Endothelial cell of umbilical vein (primary cell): ENCODE measurements around the gene PI4KB. TPM values are rescaled to one million over a fixed set of nuclear protein-coding genes. Genes with fewer than 3 reads are reported as not detected.

ENCODE experiments used
- BruUV-seq: library from RNA; stranded (reverse); fragments of 400-500 nt; replicated peaks from 2 replicates; lab custom pipeline; 2021; lab: Mats Ljungman, UMichigan
- CTCF ChIA-PET: fragments of 300-600, 350-600 bp; sonication (Branson Sonifier 250); formaldehyde crosslinking; loops from one replicate; lab custom pipeline; 2021; ENCODE audit warnings: antibody characterized with exemption, inconsistent platforms; lab: Charles Lee
- POLR2A ChIA-PET: fragments of 300-600, 350-600 bp; sonication (Branson Sonifier 250); formaldehyde crosslinking; loops from one replicate; lab custom pipeline; 2021; ENCODE audit warnings: antibody characterized with exemption, inconsistent platforms; lab: Charles Lee
- DNase-seq: peaks from one replicate; pipeline ENCODE4 v3.0.0-alpha.2; 2011; ENCODE audit warnings: low read depth, low spot score
- FAIRE-seq: peaks from 2 replicates; lab custom pipeline; 2011; peaks lifted over from hg19 to GRCh38; lab: Jason Lieb, UNC
- H2AFZ ChIP-seq: 2 replicates; pipeline ENCODE4 v1.6.0; 2012; ENCODE audit warnings: low read depth, low read length, control low read depth, inconsistent platforms
- H3K27ac ChIP-seq: 2 replicates; pipeline ENCODE4 v1.5.1; 2011; ENCODE audit warnings: low read depth, mild to moderate bottlenecking, control low read depth, low read length, moderate library complexity; ENCODE audit not compliant: insufficient read depth
- H3K27me3 ChIP-seq, 2 experiments: 2 replicates each; pipeline versions ENCODE4 v1.6.0 to v1.6.1; 2011; ENCODE audit warnings: low read length in 2 of 2, mixed read lengths in 1 of 2; ENCODE audit not compliant: control insufficient read depth in 2 of 2, insufficient read depth in 2 of 2
- H3K36me3 ChIP-seq, 2 experiments: 2 replicates in 1 of 2; 3 replicates in 1 of 2; pipeline ENCODE4 v1.5.1; 2011; ENCODE audit warnings: low read length in 2 of 2, mild to moderate bottlenecking in 1 of 2, moderate library complexity in 1 of 2; ENCODE audit not compliant: control insufficient read depth in 2 of 2, insufficient read depth in 2 of 2; ENCODE audit errors: extremely low read depth in 1 of 2
- H3K4me1 ChIP-seq: 3 replicates; pipeline ENCODE4 v1.5.1; 2011; ENCODE audit warnings: mild to moderate bottlenecking, low read length; ENCODE audit not compliant: control insufficient read depth, insufficient read depth; ENCODE audit errors: extremely low read depth
- H3K4me2 ChIP-seq: 2 replicates; pipeline ENCODE4 v1.6.1; 2011; ENCODE audit warnings: low read length, control low read depth, mixed read lengths; ENCODE audit not compliant: insufficient read depth
- H3K4me3 ChIP-seq, 3 experiments: fragments of 200-600 bp in 1 of 3; sonication (generic), shearing (Covaris generic) in 1 of 3; replicated peaks in 1 of 3; 2 replicates each; pipeline ENCODE4 v1.5.1; 2011 to 2016; ENCODE audit warnings: control low read depth in 3 of 3, low read length in 3 of 3, mild to moderate bottlenecking in 2 of 3, inconsistent platforms in 1 of 3, low read depth in 1 of 3, moderate library complexity in 1 of 3; ENCODE audit not compliant: insufficient read depth in 1 of 3
- H3K79me2 ChIP-seq: 2 replicates; pipeline ENCODE4 v1.6.0; 2012; ENCODE audit warnings: low read length, inconsistent platforms; ENCODE audit not compliant: control insufficient read depth, insufficient read depth
- H3K9ac ChIP-seq: replicated peaks from 2 replicates; pipeline ENCODE3; 2011; ENCODE audit warnings: low read length, control low read depth; ENCODE audit not compliant: insufficient read depth; ENCODE audit errors: extremely low read depth
- H3K9me1 ChIP-seq: replicated peaks from 3 replicates; pipeline ENCODE4 v1.6.0; 2011; ENCODE audit warnings: mild to moderate bottlenecking, low read length; ENCODE audit not compliant: control insufficient read depth, insufficient read depth; ENCODE audit errors: extremely low read depth
- H3K9me3 ChIP-seq: replicated peaks from 2 replicates; pipeline ENCODE4 v1.5.1; 2012; ENCODE audit warnings: low read length, inconsistent platforms; ENCODE audit not compliant: control insufficient read depth, insufficient read depth
- H4K20me1 ChIP-seq: replicated peaks from 2 replicates; pipeline ENCODE3; 2011; ENCODE audit warnings: mild to moderate bottlenecking, low read length; ENCODE audit not compliant: control insufficient read depth, insufficient read depth; ENCODE audit errors: extremely low read depth
- EZH2 ChIP-seq: IDR thresholded peaks from 2 replicates; pipeline ENCODE4 v1.6.1; 2012; ENCODE audit warnings: borderline replicate concordance, low read depth, mild to moderate bottlenecking, moderate library complexity, low read length, inconsistent platforms; ENCODE audit not compliant: severe bottlenecking
- FOS ChIP-seq: IDR thresholded peaks from 2 replicates; pipeline ENCODE4 v1.6.1; 2011; ENCODE audit warnings: mild to moderate bottlenecking, low read length, moderate library complexity, borderline replicate concordance; ENCODE audit not compliant: insufficient read depth
- GATA2 ChIP-seq: IDR thresholded peaks from 2 replicates; pipeline ENCODE4 v1.7.0; 2011; ENCODE audit warnings: low read depth, mild to moderate bottlenecking, moderate library complexity, mixed read lengths, low read length; ENCODE audit not compliant: insufficient read length, insufficient read depth
- JUN ChIP-seq: IDR thresholded peaks from 2 replicates; pipeline ENCODE4 v1.6.1; 2011; ENCODE audit warnings: borderline replicate concordance, low read depth; ENCODE audit not compliant: insufficient read length, insufficient read depth
- MYC ChIP-seq: IDR thresholded peaks from one replicate; pipeline ENCODE4 v1.6.1; 2011; ENCODE audit warnings: mild to moderate bottlenecking, low read depth, low read length
- POLR2A ChIP-seq: IDR thresholded peaks from 2 replicates; pipeline ENCODE4 v1.6.1; 2012; ENCODE audit warnings: low read depth, mild to moderate bottlenecking, control low read depth, low read length
- POLR2AphosphoS5 ChIP-seq: IDR thresholded peaks from 2 replicates; pipeline ENCODE4 v1.6.1; 2012; ENCODE audit warnings: low read depth, mild to moderate bottlenecking, control low read depth, low read length, moderate library complexity; ENCODE audit not compliant: insufficient read depth
- dilution Hi-C: fragments of 300-500 bp; cut with MboI; formaldehyde crosslinking; loops from one replicate; pipeline ENCODE4 v1.15.0; 2019; ENCODE audit warnings: low sequenced_read_pairs; ENCODE audit not compliant: extremely low pct_ligation_motif_present
- intact Hi-C: fragments of 100-400 bp; cut with micrococcal nuclease; formaldehyde crosslinking; loops from one replicate; pipeline ENCODE4 v1.10.0; 2022
- polyA plus RNA-seq, 4 experiments: library from polyadenylated mRNA; depleted of rRNA in 3 of 4; stranded (reverse) in 3 of 4; unstranded in 1 of 4; fragments of >200 nt; gene quantifications; 2 replicates each; pipeline versions ENCODE4 v1.2.1 to v1.2.3, GENCODE V29; 2011 to 2012; ENCODE audit warnings: missing spikeins in 1 of 4
- total RNA-seq: library from RNA; stranded (reverse); gene quantifications from 2 replicates; pipeline ENCODE4 v1.2.3, GENCODE V29; 2021
- TF ChIP-seq, protein P1 (sequence below): IDR thresholded peaks from 2 replicates; pipeline ENCODE4 v1.6.1; 2011; ENCODE audit not compliant: insufficient read depth, insufficient read length
- TF ChIP-seq, protein P2 (sequence below), 2 donors: IDR thresholded peaks; 1 replicate in 1 of 2; 2 replicates in 1 of 2; pipeline ENCODE4 v1.5.1; 2011; ENCODE audit warnings: low read length in 2 of 2, mild to moderate bottlenecking in 2 of 2, moderate library complexity in 2 of 2, control low read depth in 1 of 2, inconsistent platforms in 1 of 2, low read depth in 1 of 2; ENCODE audit not compliant: insufficient read depth in 1 of 2; ENCODE audit errors: extremely low read depth in 1 of 2

PI4KB gene
- total and polyA plus RNA-seq, 2 donors (not counting 3 experiments of a cell fraction or from before 2014, with no cell fraction given), result 60.9 to 67.8 TPM

DNA sequence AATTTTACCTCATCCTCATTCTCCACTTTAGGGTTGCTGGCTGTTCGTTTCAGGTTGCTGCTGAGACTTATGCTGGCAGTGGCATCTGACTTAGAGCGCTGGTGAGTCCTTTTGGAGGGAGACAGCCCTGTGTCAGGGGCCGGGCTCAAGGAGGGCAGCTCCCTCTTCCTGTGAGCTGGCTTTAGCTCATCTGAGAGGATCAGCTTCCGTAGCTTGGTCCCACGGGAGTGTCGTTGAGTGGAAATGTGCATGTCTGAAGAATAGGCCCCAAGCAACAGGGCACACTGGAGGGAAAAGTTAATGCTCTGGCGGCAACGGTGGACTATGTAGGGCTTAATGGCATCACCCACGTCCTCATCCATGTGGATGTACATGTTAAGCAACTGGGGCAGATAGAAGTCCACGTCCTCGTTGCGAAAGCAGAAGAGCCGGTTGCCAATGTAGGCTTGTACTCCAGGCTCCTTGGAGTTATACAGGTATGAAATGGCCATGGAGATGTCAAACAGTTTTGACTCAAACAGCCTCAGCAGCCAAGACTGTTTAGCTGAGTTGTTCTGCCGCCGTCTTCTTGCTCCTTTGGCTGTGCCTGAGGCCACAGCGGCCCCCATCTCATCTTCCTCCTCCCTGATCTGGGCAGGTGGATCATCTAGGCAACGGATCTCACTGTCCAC, 11.5 kb downstream of the PI4KB start:
- peaks cover 17% of the 10 kb centered on the region for H3K79me2 ChIP-seq
- no peak for DNase-seq
- peaks cover 37% of the 10 kb centered on the region for H3K4me1 ChIP-seq
- TSS peak; percentile 11 for BruUV-seq
- peaks cover 11 to 19% of the 10 kb centered on the region in 2 experiments for H3K36me3 ChIP-seq
- ChIA-PET CTCF (interaction anchor here (1.2 to 3.8 kb wide), 2 partner anchors 10 to 25 kb away, joined by 3 to 25 read pairs; no protein-coding TSS in a partner anchor), POLR2A (no interaction called here)
- H4K20me1 ChIP-seq, result no peaks in the 10 kb centered on the region
- intact Hi-C loops (no loop called here), dilution Hi-C loops (no loop called here)
- H3K9me1 ChIP-seq, result no peaks in the 10 kb centered on the region
- no peak overlapping the region for H3K4me3 ChIP-seq
- no peaks in the 10 kb centered on the region for H3K27me3 ChIP-seq
- no peak overlapping the region for H2AFZ ChIP-seq
- H3K9me3 ChIP-seq, result no peaks in the 10 kb centered on the region
- no peak overlapping the region for H3K4me2 ChIP-seq
- H3K27ac ChIP-seq, result no peak overlapping the region
- no peak overlapping the region for H3K9ac ChIP-seq
- no peak for FAIRE-seq
- no peak for TF ChIP-seq JUN
- TF ChIP-seq FOS, result no peak
- no peak for TF ChIP-seq GATA2
- no peak for TF ChIP-seq MYC
- TF ChIP-seq, protein P1, sequence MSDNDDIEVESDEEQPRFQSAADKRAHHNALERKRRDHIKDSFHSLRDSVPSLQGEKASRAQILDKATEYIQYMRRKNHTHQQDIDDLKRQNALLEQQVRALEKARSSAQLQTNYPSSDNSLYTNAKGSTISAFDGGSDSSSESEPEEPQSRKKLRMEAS, result no peak
- no peak for TF ChIP-seq POLR2AphosphoS5
- TF ChIP-seq EZH2, result no peak
- TF ChIP-seq, protein P2, sequence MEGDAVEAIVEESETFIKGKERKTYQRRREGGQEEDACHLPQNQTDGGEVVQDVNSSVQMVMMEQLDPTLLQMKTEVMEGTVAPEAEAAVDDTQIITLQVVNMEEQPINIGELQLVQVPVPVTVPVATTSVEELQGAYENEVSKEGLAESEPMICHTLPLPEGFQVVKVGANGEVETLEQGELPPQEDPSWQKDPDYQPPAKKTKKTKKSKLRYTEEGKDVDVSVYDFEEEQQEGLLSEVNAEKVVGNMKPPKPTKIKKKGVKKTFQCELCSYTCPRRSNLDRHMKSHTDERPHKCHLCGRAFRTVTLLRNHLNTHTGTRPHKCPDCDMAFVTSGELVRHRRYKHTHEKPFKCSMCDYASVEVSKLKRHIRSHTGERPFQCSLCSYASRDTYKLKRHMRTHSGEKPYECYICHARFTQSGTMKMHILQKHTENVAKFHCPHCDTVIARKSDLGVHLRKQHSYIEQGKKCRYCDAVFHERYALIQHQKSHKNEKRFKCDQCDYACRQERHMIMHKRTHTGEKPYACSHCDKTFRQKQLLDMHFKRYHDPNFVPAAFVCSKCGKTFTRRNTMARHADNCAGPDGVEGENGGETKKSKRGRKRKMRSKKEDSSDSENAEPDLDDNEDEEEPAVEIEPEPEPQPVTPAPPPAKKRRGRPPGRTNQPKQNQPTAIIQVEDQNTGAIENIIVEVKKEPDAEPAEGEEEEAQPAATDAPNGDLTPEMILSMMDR (IDR thresholded peaks at IDR 0.05; ENCODE audit: extremely low read depth in 1 of 2, insufficient read depth in 1 of 2, low read depth in 1 of 2, low read length in 2 of 2), result no peak
- no peak for TF ChIP-seq POLR2A
